Activated T-cell treated with anti-CD3 and anti-CD28 coated beads, Interleukin-2, amount 50 U/mL, for 48 hours (primary cell): ENCODE data around the gene FAM135A.

Source experiments
- DNase-seq, 2 experiments: peaks; one replicate each; pipeline ENCODE4 v3.0.0-alpha.2; 2020

FAM135A gene

DNA sequence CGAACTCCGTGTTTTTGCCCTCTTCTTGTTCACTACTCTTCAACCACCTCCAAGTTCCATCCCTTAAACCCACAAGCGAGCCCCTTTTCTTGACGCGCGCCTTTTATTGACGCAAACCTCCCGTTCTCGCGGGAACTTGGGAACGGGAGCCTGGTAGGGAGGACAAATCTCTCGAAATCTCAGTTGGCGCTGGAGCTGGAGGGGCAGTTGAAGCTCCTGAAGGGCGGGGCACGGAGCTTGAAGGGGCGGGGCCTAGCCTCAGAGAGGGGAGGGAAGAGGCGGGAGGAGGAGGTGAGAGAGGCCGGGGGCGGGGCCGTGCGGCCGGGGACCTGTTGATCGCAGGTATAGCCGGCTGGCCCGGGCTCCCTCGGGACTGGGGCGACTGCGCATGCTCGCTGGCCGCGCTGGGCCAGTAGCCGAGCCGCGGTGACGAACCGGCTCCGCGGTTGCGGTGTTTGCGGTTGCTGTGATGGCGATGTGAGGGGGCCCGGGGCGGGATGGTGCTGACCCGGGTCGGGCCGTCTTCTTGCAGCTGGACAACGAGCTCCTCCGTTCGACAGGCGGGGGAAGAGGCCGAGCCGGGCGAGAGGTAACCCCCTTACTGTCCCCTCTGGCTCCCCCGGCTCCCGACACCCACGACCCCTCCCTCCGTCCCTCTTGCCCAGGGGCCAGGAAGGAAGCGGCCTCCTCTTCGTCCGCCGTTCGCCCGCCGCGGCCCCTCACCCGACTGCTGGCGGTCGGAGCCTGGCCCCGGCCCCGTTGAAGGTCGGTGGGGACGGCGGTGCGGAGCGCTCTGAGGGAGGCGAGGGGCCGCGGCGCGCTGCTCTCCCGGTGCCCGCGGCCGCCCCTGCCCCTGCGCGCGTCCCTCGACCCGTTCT lies at the start of gene FAM135A:
FAM135A (plus strand) TSS at position 395 of the 878 bp plus-strand sequence. CDS start 14,835 bp downstream, outside the sequence.
- DNase-seq: peak; percentile 96 to 97

GRCh38 chr6:70363741-70364493 lies 49.4 kb upstream of the FAM135A start:
- DNase-seq: no peak

DNA sequence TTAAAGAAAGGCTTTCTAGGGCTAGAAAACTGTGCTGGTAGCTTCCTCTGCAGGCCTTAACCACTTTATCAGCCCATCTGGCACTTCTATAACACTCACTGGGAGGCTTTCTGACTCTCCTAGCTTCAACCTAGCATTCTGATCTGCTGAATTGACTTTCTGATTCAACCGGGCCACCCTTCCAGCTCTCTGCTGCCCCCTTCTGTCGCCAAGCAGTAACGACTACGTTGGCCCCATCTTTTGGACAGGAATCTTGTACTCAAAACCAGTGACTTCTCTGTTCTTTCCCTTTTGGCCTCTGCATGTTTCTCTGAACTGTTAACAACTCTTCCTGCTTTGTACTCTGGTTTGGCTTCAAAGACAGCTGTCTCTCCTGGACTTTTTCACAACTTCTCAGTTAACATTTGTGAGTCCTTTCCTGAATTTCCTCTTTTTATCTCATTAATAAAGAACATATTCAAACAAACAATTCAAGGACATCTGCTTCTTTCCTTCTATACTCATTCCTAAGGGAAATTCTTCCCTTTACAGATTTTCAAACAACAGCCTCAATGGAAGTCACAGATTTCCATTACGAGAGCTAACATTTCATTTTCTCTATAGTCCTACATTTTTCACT lies 43.9 kb upstream of the FAM135A start:
- peak; percentile 67 to 72 for DNase-seq

- DNase-seq: no peak
These were observed 42.8 kb upstream of the FAM135A start for GRCh38 chr6:70370496-70370895.

- no peak for DNase-seq
These were observed 41.7 kb upstream of the FAM135A start for GRCh38 chr6:70371454-70372105.

GRCh38 chr6:70375166-70375565 lies 38.1 kb upstream of the FAM135A start:
- no peak for DNase-seq

DNA sequence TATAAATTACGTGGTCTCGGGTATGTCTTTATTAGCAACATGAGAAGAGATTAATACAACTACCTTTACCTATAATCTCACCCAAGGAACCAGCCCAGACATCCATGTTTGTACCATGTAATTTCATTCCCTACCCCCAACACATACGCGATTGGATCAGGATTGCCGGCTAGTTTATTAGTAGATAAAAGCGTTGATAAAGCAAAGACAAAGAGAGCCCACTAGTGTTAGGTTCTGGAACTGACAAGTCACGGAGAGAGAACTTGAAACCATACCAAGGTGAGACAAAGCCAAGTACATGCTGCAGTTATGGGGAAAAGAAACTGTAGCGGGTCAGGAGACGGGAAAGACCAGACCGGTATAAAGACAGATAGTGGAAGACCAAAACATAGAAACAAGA lies 37.4 kb upstream of the FAM135A start:
- no peak for DNase-seq

DNA sequence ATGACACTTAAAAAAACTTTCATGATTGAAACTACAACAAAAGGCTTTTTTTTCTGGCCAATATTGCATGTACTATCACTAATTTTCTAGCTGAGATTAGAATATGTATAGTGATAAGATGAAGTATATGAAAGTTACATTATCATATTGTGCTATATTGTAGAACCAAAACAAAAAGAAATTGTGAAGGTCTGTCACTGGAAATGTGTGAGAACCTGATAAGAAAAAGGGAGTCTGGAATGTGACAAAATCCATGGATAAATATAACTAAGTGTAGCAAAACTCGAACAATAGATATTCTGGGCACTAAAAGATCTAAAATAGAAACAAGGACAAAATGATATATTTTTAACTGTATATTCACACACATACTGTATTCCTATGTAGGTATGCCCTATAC lies 36.7 kb upstream of the FAM135A start:
- no peak for DNase-seq

DNA sequence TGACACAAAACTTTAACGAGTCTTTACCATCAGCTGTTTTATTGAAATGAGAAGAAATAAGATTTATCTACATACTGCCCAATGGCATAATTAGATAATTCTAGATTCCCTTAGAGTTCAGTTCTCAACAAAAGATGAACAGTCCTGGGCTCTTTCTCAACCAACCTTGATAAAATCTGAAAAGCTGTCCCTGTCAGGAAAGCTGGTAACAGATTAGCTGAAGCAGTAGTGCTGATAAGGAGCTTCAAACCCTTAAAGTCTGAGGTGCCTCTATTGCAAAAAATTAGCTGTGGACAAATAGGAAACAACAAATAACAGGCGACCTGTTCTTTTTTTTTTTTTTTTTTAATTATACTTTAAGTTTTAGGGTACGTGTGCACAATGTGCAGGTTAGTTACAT lies 35.9 kb upstream of the FAM135A start:
- DNase-seq: no peak

- DNase-seq: no peak
These were observed 33.8 kb upstream of the FAM135A start for GRCh38 chr6:70379473-70380013.

GRCh38 chr6:70380252-70380651 lies 33.1 kb upstream of the FAM135A start:
- no peak for DNase-seq

- no peak for DNase-seq
These were observed 32.4 kb upstream of the FAM135A start for GRCh38 chr6:70380771-70381416.

DNA sequence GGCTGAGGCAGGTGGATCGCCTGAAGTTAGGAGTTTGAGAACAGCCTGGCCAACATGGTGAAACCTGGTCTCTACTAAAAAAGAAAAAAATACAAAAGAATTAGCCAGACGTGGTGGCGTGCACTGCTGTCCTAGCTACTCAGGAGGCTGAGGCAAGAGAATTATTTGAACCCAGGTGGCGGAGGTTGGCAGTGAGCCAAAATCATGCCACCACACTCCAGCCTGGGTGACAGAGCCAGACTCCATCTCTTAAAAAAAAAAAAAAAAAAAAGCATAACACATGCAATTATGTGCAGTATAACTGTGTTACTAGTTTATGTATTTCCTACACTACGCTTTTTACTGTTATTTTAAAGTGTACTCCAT lies 31.9 kb upstream of the FAM135A start:
- no peak for DNase-seq

GRCh38 chr6:70385901-70386300 lies 27.4 kb upstream of the FAM135A start:
- no peak for DNase-seq

DNA sequence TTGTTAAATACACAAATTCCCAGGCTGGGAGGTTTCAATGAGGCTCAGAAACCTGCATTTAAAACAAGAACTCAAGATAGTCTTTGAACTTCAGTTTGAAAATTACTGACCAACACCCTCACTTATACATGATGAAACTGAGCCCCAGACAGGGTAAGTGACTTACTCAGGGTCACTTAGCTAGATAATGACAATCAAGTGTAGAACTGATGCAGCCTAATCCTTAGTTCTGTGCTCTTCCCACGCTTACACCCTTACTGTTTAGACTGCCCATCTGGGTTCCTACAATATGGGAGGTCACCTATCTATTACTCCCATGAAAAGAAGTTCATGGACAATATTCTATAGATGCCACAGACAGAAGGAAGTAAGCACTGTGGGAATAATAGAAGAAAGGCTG lies 24.5 kb upstream of the FAM135A start:
- no peak for DNase-seq

DNA sequence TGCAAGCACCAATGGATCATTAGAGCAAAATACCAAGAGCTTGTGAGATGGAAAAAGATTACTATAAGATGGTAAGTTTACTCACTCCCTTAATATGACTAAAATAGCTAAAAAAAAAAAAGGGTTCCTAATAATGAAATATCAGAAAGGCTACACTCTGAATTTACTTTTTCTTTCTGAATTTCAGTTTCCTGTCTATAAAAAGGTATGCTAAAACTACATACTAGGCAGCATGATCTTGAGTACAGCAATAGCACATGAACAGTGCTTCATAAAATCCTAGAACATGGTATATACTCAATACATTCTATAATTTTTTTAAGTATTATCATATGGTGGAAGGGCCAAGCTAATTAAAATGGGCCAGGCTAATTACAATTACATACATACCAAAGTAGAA lies 24.0 kb upstream of the FAM135A start:
- no peak for DNase-seq

DNA sequence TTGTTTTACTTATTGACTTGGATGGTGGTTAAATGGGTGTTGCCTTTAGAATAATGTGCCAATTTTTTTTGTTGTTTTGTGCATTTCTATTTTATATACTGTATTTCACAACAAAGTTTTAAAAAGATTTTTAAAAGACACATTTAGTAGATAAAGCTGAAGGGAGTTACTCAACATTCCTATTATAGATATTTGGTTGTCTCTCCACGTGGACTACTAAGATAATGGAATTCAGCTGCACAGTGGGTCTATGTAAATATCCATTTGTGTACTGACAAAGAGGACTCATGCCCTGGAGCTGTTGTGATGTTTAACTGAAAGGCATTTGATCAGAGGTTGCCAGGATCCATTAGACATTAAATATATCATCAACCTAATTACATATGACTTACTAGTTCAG lies 23.2 kb upstream of the FAM135A start:
- no peak for DNase-seq

GRCh38 chr6:70391492-70391891 lies 21.8 kb upstream of the FAM135A start:
- DNase-seq: no peak

DNA sequence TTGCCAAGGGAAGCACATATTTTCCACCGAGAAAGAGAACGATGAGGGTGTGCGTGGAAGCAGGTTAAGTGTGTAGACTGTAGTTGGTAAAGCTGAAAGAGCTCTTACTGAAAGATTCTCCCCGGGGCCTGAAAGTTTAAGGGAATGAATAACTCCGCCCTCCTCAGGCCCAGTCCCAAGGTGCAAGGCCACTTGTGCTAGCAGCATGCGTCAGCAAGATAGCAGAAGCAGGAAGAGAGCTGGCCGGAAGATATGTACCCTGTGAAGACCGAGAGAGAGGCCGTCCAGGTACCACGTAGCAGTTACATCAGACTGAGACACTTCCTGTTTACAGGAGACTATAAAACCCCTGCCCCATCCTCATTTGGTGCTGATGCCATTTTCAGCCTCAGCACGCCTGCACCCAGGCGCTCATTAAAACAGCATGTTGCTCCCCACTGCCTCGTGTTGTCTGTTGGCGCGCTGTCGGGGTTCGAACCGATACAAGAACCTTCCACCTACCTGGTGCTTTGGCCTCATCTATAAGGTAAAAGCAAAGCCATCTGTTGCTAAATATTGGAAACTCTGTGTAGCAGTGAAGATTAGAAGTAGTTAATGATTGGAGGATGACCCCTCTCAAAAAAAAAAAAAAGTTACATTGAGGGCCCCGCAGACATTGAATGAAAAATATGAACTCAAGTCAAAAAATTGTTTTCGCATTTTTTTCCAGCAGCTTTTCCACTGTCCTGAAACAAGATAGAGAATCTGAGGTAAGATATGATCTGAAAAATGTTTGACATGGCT lies 18.6 kb upstream of the FAM135A start:
- no peak for DNase-seq

GRCh38 chr6:70395301-70395672 lies 18.0 kb upstream of the FAM135A start:
- no peak for DNase-seq

- no peak for DNase-seq
These were observed 17.1 kb upstream of the FAM135A start for GRCh38 chr6:70396163-70396562.
